Endothelial cell (in vitro differentiated cells): ENCODE results near the gene PDE4DIP. TPM values are rescaled to one million over a fixed set of nuclear protein-coding genes. Genes with fewer than 3 reads are reported as not detected.
A peak's percentile ranks its signal among the peaks of the same experiment; 100 is the strongest.
"Not testable (repeated sequence)": the region's sequence is repeated elsewhere in the genome, so short reads cannot be mapped to it uniquely, and the experiment has no call there.

Experiments
- DNase-seq: peaks from one replicate; pipeline ENCODE4 v3.0.0; 2021; ENCODE audit warnings: low spot score
- H3K27ac Mint-ChIP-seq: one replicate; pipeline ENCODE4 v1.8.0; 2021; ENCODE audit warnings: mixed read lengths, inconsistent platforms; ENCODE audit not compliant: unreplicated experiment
- H3K27me3 Mint-ChIP-seq: one replicate; pipeline ENCODE4 v1.8.0; 2021; ENCODE audit warnings: mild to moderate bottlenecking, moderate library complexity, mixed read lengths, inconsistent platforms; ENCODE audit not compliant: unreplicated experiment
- H3K36me3 Mint-ChIP-seq: one replicate; pipeline ENCODE4 v1.8.0; 2021; ENCODE audit warnings: mild to moderate bottlenecking, low read depth, mixed read lengths, inconsistent platforms; ENCODE audit not compliant: unreplicated experiment
- H3K4me1 Mint-ChIP-seq: one replicate; pipeline ENCODE4 v1.8.0; 2021; ENCODE audit warnings: mild to moderate bottlenecking, mixed read lengths, inconsistent platforms; ENCODE audit not compliant: unreplicated experiment
- H3K4me3 Mint-ChIP-seq: one replicate; pipeline ENCODE4 v1.8.0; 2021; ENCODE audit warnings: mild to moderate bottlenecking, mixed read lengths, inconsistent platforms; ENCODE audit not compliant: unreplicated experiment
- H3K9me3 Mint-ChIP-seq: one replicate; pipeline ENCODE4 v1.8.0; 2021; ENCODE audit warnings: mixed read lengths, inconsistent platforms; ENCODE audit not compliant: unreplicated experiment
- CTCF ChIP-seq: fragments of 200-600 bp; sonication (generic); IDR thresholded peaks from one replicate; pipeline ENCODE4 v1.5.0; 2021; ENCODE audit warnings: antibody characterized with exemption; ENCODE audit not compliant: unreplicated experiment
- total RNA-seq: library from RNA; stranded (reverse); fragmentation: NEBNext Ultra II Directional; extraction: Animal tissue kit (Norgen Biotek cat#: 25700); gene quantifications from one replicate; pipeline ENCODE4 v1.2.1, GENCODE V29; 2021; ENCODE audit not compliant: unreplicated experiment

Gene PDE4DIP
- total RNA-seq, 1 donor from 2014 or later: 9.4 TPM

- H3K36me3 Mint-ChIP-seq, H3K4me3 Mint-ChIP-seq, H3K27ac Mint-ChIP-seq, DNase-seq, H3K9me3 Mint-ChIP-seq, H3K4me1 Mint-ChIP-seq, H3K27me3 Mint-ChIP-seq: not testable (repeated sequence)
- peak; percentile 40 for TF ChIP-seq CTCF
These were observed 231.4 kb downstream of the PDE4DIP start for GRCh38 chr1:149075505-149076127.

Other genes starting within 250 kb of the PDE4DIP start
- 5.4 TPM for gene NBPF14, start 248.4 kb upstream of the PDE4DIP start, total RNA-seq
- not detected for gene NUDT4B, start 95.7 kb upstream of the PDE4DIP start, total RNA-seq